SK-N-SH treated with all-trans-retinoic acid at 6 μM for 48 hours (cell line): ENCODE results near the gene RIPK4.

Experiments used
- ARNTL ChIP-seq: fragments of 450-650 bp; formaldehyde crosslinking; IDR thresholded peaks from 2 replicates; pipeline ENCODE4 v1.5.0; 2020; ENCODE audit warnings: low read depth, mild to moderate bottlenecking, moderate library complexity, borderline replicate concordance
- CREB5 ChIP-seq: fragments of 250-450 bp; sonication (Bioruptor Pico); IDR thresholded peaks from 2 replicates; pipeline ENCODE4 v1.5.1; 2020; ENCODE audit warnings: low read depth, mild to moderate bottlenecking, moderate library complexity
- CSDC2 ChIP-seq: fragments of 250-450 bp; sonication (Bioruptor Pico); IDR thresholded peaks from 2 replicates; pipeline ENCODE4 v1.5.0; 2020; ENCODE audit warnings: mild to moderate bottlenecking, moderate library complexity
- GLIS3 ChIP-seq: fragments of 250-450 bp; sonication (Bioruptor Pico); IDR thresholded peaks from 2 replicates; pipeline ENCODE4 v1.5.0; 2020; ENCODE audit warnings: mild to moderate bottlenecking, moderate library complexity
- POU6F1 ChIP-seq: fragments of 250-450 bp; sonication (Bioruptor Pico); IDR thresholded peaks from 2 replicates; pipeline ENCODE4 v1.8.0; 2021; ENCODE audit warnings: low read depth, mild to moderate bottlenecking, moderate library complexity, borderline replicate concordance
- TCF4 ChIP-seq: fragments of 250-450 bp; sonication (Bioruptor Pico); IDR thresholded peaks from 2 replicates; pipeline ENCODE4 v1.8.0; 2021; ENCODE audit warnings: mild to moderate bottlenecking, moderate library complexity, borderline replicate concordance
- TOX ChIP-seq: fragments of 250-450 bp; sonication (Bioruptor Pico); IDR thresholded peaks from 2 replicates; pipeline ENCODE4 v1.8.0; 2021; ENCODE audit warnings: mild to moderate bottlenecking, moderate library complexity, borderline replicate concordance
- TSHZ2 ChIP-seq: fragments of 250-450 bp; sonication (Bioruptor Pico); IDR thresholded peaks from 2 replicates; pipeline ENCODE4 v1.5.0; 2020; ENCODE audit warnings: mild to moderate bottlenecking, moderate library complexity
- ZFP30 ChIP-seq: fragments of 450-650 bp; formaldehyde crosslinking; IDR thresholded peaks from 2 replicates; pipeline ENCODE4 v1.5.0; 2022; ENCODE audit warnings: mild to moderate bottlenecking, moderate library complexity
- ZNF565 ChIP-seq: fragments of 450-650 bp; formaldehyde crosslinking; conservative IDR thresholded peaks from 2 replicates; pipeline ENCODE4 v1.5.0; 2020; ENCODE audit warnings: low read depth, mild to moderate bottlenecking, moderate library complexity
- ZNF8 ChIP-seq: fragments of 450-650 bp; formaldehyde crosslinking; IDR thresholded peaks from 2 replicates; pipeline ENCODE4 v1.5.0; 2020; ENCODE audit warnings: mild to moderate bottlenecking, moderate library complexity
- TF ChIP-seq, protein P1 (sequence below): fragments of 250-450 bp; sonication (Bioruptor Pico); IDR thresholded peaks from 2 replicates; pipeline ENCODE4 v1.5.1; 2021; ENCODE audit warnings: mild to moderate bottlenecking, moderate library complexity
- TF ChIP-seq, protein P2 (sequence below): fragments of 250-450 bp; sonication (Bioruptor Pico); IDR thresholded peaks from 2 replicates; pipeline ENCODE4 v1.8.0; 2020; ENCODE audit warnings: mild to moderate bottlenecking, moderate library complexity, borderline replicate concordance

- TF ChIP-seq, protein P1, sequence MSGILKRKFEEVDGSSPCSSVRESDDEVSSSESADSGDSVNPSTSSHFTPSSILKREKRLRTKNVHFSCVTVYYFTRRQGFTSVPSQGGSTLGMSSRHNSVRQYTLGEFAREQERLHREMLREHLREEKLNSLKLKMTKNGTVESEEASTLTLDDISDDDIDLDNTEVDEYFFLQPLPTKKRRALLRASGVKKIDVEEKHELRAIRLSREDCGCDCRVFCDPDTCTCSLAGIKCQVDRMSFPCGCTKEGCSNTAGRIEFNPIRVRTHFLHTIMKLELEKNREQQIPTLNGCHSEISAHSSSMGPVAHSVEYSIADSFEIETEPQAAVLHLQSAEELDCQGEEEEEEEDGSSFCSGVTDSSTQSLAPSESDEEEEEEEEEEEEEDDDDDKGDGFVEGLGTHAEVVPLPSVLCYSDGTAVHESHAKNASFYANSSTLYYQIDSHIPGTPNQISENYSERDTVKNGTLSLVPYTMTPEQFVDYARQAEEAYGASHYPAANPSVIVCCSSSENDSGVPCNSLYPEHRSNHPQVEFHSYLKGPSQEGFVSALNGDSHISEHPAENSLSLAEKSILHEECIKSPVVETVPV (CRISPR knock-in tag), result no peak
- no peak for TF ChIP-seq ARNTL (CRISPR knock-in tag)
- TF ChIP-seq TOX (CRISPR knock-in tag), result no peak
- TF ChIP-seq ZNF8 (CRISPR knock-in tag), result no peak
- no peak for TF ChIP-seq CREB5 (CRISPR knock-in tag)
- no peak for TF ChIP-seq TSHZ2 (CRISPR knock-in tag)
- TF ChIP-seq CSDC2 (CRISPR knock-in tag), result no peak
- no peak for TF ChIP-seq ZFP30 (CRISPR knock-in tag)
- no peak for TF ChIP-seq TCF4 (CRISPR knock-in tag)
- no peak for TF ChIP-seq GLIS3 (CRISPR knock-in tag)
- TF ChIP-seq, protein P2, sequence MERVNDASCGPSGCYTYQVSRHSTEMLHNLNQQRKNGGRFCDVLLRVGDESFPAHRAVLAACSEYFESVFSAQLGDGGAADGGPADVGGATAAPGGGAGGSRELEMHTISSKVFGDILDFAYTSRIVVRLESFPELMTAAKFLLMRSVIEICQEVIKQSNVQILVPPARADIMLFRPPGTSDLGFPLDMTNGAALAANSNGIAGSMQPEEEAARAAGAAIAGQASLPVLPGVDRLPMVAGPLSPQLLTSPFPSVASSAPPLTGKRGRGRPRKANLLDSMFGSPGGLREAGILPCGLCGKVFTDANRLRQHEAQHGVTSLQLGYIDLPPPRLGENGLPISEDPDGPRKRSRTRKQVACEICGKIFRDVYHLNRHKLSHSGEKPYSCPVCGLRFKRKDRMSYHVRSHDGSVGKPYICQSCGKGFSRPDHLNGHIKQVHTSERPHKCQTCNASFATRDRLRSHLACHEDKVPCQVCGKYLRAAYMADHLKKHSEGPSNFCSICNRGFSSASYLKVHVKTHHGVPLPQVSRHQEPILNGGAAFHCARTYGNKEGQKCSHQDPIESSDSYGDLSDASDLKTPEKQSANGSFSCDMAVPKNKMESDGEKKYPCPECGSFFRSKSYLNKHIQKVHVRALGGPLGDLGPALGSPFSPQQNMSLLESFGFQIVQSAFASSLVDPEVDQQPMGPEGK (CRISPR knock-in tag), result no peak
- no peak for TF ChIP-seq ZNF565
- TF ChIP-seq POU6F1 (CRISPR knock-in tag), result no peak
Measured at GRCh38 chr21:41716751-41717150, 50.1 kb downstream of the RIPK4 start.
